NCI-H2227 (cell line): ENCODE data around the gene TSPAN18.

Experiments used
- DNase-seq: peaks from one replicate; lab custom pipeline; 2025; ENCODE audit not compliant: unreplicated experiment; lab: John Stamatoyannopoulos, UW

Gene TSPAN18

DNA sequence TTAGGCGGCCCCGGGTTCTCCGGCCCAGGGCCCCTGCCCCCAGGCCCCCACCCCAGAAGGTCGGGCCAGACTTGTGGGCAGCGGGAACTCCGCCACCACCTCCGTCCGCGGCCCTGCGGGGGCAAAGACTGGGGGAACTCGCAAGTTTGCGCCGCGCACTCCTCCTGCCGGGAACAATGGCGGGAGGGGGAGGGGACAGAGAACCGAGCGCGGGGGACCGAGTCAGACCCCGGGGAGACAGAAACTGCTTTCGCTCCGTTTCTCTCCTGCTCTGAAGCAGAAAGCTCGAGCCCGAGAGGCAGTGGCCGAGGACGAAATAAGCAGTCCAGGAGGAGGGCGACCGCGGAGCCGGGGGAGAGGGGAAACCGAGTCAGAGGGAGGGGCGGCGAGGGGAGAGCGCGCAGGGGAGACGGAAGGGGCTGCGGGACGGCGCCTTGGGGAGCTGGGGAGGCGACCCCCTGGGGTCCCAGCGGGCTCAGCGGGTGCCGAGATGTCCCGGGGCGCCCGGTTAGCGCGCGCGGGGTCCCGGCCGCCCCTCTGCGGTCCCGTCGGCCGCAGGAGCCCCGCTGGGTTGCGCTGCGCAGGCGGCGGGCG lies 223.4 kb downstream of the TSPAN18 start:
- DNase-seq = peak; percentile 73

DNA sequence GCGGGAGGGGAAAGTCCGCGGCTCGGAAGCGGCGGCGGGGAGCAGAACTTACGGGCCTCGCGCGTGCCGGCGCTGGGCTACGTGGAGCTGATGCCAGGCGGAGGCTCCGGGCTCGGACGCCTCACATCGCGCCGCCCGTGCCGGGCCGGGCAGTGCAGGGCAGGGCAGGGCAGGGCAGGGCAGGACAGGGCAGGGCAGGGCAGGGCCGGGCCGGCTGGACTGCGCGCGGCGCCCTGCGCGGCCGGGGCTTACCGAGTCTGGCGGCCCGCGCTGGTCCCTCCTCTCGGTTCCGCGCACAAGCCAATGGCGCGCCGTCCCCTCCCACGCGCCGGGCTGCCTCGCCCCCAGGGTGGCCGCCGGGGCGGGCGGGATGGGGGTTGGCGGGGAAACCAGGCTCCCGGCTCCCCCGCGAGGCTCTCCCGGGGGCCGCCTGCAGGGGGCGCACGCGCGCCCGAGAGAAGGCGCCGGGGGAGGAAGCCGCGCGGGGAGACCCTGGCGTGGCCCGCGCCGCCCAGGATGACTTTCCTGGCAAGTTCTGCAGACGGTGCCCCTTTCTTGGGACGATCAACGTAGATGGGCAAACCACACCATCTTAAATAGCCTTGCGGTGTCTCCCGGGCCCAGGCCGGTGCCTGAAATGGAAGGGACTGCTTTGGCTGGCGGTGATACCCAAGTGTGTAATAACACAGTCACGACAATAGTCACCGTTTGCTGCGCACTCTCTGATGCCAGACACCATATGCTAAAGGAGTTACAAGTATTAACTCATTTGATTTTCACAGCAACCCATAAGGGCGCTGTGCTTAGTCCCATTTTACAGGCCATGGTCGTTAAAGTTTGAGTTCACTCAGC lies 224.1 kb downstream of the TSPAN18 start, which contains the start of gene TP53I11:
Gene TP53I11 (minus strand): TSS at position 259 of the 852 bp plus-strand sequence. CDS start 12,548 bp downstream, outside the sequence.
- DNase-seq = peak; percentile 77

- no peak for DNase-seq
These were observed 225.3 kb downstream of the TSPAN18 start for GRCh38 chr11:44952082-44952481.

GRCh38 chr11:44952500-44953260 lies 225.9 kb downstream of the TSPAN18 start:
- DNase-seq = no peak

GRCh38 chr11:44954051-44954906 lies 227.5 kb downstream of the TSPAN18 start:
- peak; percentile 55 for DNase-seq

GRCh38 chr11:44955015-44955738 lies 228.4 kb downstream of the TSPAN18 start:
- DNase-seq = no peak

DNA sequence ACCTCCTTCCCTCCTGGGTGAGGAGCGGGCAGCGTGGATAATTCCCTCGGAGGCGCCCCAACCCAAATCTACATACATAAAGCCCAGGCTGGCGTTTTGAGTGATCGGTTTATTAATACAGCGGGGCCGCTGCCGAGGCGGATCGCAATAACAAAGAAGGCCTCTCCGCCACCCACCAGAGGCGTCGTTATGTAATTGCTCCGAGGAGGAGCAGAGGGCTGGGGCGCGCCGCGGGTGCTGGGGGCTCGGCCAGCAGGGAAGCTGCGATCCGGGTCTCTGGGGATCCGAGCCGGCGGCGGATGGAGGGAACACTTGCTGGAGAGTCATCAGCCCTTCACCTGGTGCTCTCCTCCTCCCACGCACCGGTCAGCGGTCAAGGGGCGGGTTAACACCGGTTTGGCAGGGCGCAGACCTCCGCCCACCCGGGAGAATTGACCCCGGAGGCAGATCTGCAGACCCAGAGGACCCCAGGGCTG lies 230.3 kb downstream of the TSPAN18 start:
- peak; percentile 68 for DNase-seq

- DNase-seq = no peak
These were observed 231.2 kb downstream of the TSPAN18 start for GRCh38 chr11:44957776-44958564.

GRCh38 chr11:44959064-44959463 lies 232.3 kb downstream of the TSPAN18 start:
- DNase-seq = no peak

- peak; percentile 58 for DNase-seq
These were observed 233.6 kb downstream of the TSPAN18 start for GRCh38 chr11:44960200-44960845.

DNA sequence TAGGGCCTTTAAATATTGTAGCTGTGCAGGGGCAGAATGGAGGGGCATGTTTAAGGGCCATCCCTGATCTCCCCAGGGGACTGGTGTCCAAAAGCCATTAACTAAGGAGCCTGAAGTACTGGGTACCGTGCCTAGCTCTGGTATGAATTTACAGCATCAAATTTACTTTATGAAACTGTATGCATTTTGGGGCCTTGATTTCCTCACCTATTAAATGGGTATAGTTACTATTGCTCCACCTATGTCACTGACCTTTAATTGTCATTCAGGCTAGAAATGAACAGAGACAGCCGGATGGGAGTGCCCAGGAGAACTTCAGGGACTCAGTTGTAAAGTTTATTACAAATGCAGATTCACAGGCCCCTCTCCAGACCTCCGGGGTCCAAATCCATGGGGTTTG lies 235.7 kb downstream of the TSPAN18 start:
- DNase-seq = no peak

DNA sequence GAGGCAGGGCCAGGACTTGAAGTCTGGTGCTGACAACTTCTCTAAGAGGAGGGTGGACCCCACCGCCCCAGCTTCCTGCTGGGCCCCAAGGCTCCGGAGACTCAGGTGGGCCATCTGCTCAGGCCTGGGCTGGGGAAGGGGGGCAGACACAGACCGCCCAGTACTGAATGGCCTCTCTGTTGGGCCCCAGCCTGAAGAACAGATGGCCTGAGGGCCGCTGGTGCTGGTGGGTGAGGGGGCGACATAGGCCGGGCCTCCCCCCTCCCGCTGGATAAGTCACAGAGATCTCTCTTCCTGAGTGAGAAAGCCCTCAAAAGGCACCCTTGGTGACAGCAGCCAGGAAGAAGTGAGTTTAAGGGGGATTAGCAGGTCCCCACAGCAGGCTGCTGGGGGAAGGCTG lies 236.4 kb downstream of the TSPAN18 start:
- no peak for DNase-seq

DNA sequence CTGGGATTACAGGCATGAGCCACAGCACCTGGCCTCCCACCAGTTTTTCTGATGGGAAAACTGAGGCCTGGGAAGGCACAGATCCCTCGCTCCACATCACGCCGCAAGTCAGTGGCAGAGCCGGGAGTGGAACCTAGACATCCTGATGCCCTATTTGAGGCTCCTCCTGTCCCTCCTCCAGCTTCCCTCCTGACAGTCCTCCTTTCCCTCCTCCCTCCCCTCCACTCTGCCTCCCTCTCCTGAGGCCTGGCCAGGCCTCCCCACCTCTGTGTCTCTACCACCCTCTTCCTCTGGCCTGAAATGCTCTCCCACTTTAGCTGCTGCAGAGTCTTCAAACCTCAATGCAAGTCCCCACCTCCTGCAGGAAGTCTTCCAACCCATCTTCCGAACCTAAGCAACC lies 237.2 kb downstream of the TSPAN18 start:
- DNase-seq = no peak

DNA sequence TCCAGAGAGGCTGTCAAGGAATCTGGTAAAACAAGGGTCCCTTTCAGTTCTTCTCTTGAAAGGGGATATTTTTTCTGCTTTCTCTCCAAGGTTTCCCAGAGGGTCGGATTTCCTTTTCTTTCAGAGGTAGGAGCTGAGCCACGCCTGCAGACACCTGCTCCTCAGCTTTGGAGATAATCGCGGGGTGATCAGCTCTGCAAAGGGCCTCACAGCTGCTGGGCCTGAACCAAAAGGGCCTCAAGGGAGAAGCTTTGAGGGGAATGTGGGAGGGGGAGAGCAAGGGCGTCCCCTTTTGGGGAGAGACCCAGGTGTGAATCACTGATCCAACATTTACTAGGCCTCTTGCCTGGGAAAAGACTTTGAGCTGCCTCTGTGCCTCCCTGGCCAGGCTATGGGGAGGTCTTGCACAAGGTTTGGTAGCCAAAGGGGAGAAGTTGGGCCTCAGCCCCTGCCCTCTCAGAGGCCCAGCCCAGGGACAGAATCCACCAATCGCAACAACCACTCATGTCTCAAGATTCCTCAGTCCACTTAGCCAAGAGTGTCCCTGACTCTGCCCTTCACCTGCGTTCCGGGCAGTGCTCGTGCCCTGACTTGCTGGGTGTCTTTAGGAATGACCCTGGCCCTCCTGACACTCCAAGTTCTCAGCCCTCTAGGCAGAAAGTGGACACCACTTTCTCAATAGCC lies 237.9 kb downstream of the TSPAN18 start:
- no peak for DNase-seq

DNA sequence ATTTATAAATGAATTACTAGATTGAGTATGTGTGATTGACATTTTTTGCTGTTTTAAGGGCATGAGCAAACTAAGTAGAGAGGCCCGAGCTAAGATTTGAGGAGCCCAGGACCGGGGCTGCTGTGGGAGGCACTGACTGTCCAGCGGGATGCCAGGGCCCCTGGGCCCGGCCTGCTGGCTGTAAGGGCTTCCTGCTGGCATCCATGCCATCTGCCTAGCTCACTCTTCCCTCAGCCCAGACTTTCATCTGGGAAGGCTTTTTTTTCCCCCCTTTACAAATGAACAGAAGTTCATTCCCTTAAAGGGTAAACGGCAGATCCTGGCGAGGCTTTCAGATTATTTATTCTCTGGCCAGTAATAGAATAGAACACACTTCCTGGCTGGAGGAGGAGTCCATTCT lies 239.9 kb downstream of the TSPAN18 start:
- no peak for DNase-seq

DNA sequence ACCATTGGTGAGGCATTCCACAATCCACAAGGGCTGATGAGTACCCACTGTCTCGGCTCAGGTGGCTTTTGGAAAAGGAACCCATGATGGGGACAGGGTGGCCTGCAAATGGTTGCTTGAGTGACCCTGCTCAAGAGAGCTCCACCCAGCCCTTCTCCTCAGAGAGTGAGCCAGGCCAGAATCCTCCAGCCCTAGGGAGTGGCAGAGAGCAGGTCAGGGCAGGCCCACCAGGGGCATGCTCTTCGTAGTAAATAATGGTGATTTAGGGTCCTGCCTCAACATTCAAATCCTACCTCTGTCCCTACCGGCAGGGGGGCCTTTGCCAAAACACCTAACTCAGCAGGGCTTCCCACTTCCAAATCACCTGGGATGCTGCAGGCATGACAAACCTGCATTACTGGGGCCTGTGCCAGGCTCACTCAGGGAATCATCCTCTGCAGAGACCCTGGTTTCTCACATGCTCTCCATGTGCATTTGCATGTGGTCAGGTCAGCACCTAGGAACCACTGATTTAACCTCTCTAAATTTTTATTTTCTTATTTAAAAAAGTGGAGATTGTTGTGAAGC lies 241.3 kb downstream of the TSPAN18 start:
- DNase-seq = no peak

DNA sequence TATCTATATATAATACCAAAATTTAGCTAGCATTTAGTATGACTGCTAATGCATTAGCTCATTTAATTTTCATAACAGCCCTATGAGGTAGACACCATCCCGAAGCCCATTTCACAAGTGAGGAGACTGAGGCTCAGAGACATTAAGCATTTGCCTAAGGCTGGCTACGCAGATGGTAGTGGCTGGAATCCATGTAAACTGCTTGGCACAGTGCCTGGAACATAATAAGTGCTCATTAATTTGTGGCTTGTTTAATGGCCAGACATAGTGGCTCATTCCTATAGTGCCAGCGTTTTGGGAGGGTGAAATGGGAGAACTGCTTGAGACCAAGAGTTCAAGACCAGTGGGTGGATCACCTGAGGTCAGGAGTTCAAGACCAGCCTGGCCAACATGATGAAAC lies 241.7 kb downstream of the TSPAN18 start:
- no peak for DNase-seq
